ENCODE measurements around the gene MBOAT1.
"Not testable (repeated sequence)": the region's sequence is repeated elsewhere in the genome, so short reads cannot be mapped to it uniquely, and the experiment has no call there.

The MBOAT1 gene

GRCh38 chr6:20202324-20202658 is 10.0 kb downstream of the MBOAT1 start:
- DNase-seq, result no peak

- DNase-seq, result no peak
Measured at GRCh38 chr6:20200761-20201630, 11.3 kb downstream of the MBOAT1 start.

- DNase-seq, result no peak
Measured at GRCh38 chr6:20198775-20199174, 13.5 kb downstream of the MBOAT1 start.

GRCh38 chr6:20198156-20198774 is 14.0 kb downstream of the MBOAT1 start:
- no peak for DNase-seq

- DNase-seq, result no peak
Measured at GRCh38 chr6:20197251-20197650, 15.0 kb downstream of the MBOAT1 start.

- no peak for DNase-seq
Measured at GRCh38 chr6:20192625-20193024, 19.6 kb downstream of the MBOAT1 start.

GRCh38 chr6:20191992-20192391 is 20.3 kb downstream of the MBOAT1 start:
- no peak for DNase-seq

- DNase-seq, result no peak
Measured at GRCh38 chr6:20188630-20189075, 23.6 kb downstream of the MBOAT1 start.

GRCh38 chr6:20186981-20187380 is 25.3 kb downstream of the MBOAT1 start:
- no peak for DNase-seq

- no peak for DNase-seq
Measured at GRCh38 chr6:20183706-20184105, 28.6 kb downstream of the MBOAT1 start.

GRCh38 chr6:20182926-20183521 is 29.2 kb downstream of the MBOAT1 start:
- no peak for DNase-seq

- no peak for DNase-seq
Measured at GRCh38 chr6:20182069-20182468, 30.2 kb downstream of the MBOAT1 start.

GRCh38 chr6:20180935-20181334 is 31.3 kb downstream of the MBOAT1 start:
- DNase-seq, result no peak

GRCh38 chr6:20179287-20180045 is 32.8 kb downstream of the MBOAT1 start:
- DNase-seq, result not testable (repeated sequence)

GRCh38 chr6:20178327-20178726 is 33.9 kb downstream of the MBOAT1 start:
- DNase-seq, result no peak

GRCh38 chr6:20175810-20176410 is 36.4 kb downstream of the MBOAT1 start:
- DNase-seq, result no peak

- no peak for DNase-seq
Measured at GRCh38 chr6:20173833-20174792, 38.2 kb downstream of the MBOAT1 start.

- no peak for DNase-seq
Measured at GRCh38 chr6:20172842-20173456, 39.3 kb downstream of the MBOAT1 start.

GRCh38 chr6:20170455-20171148 is 41.7 kb downstream of the MBOAT1 start:
- DNase-seq, result no peak

GRCh38 chr6:20169786-20170185 is 42.5 kb downstream of the MBOAT1 start:
- no peak for DNase-seq
